GM12865 (cell line): Measurements from ENCODE around the gene ST8SIA6.
A peak's percentile ranks its signal among the peaks of the same experiment; 100 is the strongest.
"Not testable (repeated sequence)": the region's sequence is repeated elsewhere in the genome, so short reads cannot be mapped to it uniquely, and the experiment has no call there.

Experiments
- DNase-seq: peaks from one replicate; pipeline ENCODE4 v3.0.0; 2010; ENCODE audit warnings: low read depth
- H3K4me3 ChIP-seq: 2 replicates; pipeline ENCODE4 v1.5.1; 2011; ENCODE audit warnings: mild to moderate bottlenecking, low read depth, low read length, control low read depth
- TF ChIP-seq, protein P1 (sequence below): IDR thresholded peaks from 2 replicates; pipeline ENCODE4 v1.5.1; 2011; ENCODE audit warnings: low read length, control low read depth, low read depth, inconsistent platforms; ENCODE audit not compliant: insufficient read depth; ENCODE audit errors: missing control alignments

The ST8SIA6 gene

DNA sequence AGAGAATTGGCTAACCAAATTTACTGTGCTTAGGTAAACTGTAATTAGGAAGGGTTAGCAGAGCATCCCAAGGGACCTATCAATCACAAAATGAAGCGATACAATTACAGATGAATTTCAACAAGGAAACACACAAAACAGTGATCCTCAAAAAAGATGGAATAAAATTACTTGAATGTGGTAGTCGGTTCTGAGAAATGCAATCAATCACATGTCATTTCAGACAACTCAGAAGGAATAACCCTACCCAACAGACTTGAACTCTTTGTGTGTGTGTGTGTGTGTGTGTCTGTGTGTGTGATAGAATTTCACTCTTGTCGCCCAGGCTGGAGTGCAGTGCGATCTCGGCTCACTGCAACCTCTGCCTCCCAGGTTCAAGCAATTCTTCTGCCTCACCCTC, 43.5 kb downstream of the ST8SIA6 start:
- H3K4me3 ChIP-seq = no peak overlapping the region
- no peak for DNase-seq
- TF ChIP-seq, protein P1, sequence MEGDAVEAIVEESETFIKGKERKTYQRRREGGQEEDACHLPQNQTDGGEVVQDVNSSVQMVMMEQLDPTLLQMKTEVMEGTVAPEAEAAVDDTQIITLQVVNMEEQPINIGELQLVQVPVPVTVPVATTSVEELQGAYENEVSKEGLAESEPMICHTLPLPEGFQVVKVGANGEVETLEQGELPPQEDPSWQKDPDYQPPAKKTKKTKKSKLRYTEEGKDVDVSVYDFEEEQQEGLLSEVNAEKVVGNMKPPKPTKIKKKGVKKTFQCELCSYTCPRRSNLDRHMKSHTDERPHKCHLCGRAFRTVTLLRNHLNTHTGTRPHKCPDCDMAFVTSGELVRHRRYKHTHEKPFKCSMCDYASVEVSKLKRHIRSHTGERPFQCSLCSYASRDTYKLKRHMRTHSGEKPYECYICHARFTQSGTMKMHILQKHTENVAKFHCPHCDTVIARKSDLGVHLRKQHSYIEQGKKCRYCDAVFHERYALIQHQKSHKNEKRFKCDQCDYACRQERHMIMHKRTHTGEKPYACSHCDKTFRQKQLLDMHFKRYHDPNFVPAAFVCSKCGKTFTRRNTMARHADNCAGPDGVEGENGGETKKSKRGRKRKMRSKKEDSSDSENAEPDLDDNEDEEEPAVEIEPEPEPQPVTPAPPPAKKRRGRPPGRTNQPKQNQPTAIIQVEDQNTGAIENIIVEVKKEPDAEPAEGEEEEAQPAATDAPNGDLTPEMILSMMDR = no peak

DNA sequence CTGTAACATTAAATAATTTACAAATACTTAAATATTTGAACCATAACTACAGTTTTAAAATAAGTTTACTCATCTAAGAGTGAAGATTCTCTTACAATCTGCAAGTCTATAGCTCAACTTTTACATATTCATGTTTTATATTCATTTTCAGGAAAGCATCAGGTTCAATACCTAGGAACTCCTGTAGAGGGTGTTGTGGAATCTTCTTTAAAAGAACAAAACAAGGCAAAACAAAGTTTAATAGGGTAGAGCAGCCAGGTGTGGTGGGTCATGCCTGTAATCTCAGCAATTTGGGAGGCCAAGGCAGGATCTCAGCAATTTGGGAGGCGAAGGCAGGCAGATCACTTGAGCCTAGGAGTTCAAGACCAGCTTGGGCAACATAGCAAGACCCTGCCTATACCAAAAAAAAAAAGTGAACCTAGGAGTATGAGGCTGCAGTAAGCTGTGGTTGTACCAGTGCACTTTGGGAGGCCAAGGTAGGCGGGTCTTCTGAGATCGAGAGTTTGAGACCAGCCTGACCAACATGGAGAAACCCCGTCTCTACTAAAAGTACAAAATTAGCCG, 45.1 kb downstream of the ST8SIA6 start:
- DNase-seq = peak; percentile 7
- TF ChIP-seq, protein P1 = peak; percentile 27
- no peak overlapping the region for H3K4me3 ChIP-seq

DNA sequence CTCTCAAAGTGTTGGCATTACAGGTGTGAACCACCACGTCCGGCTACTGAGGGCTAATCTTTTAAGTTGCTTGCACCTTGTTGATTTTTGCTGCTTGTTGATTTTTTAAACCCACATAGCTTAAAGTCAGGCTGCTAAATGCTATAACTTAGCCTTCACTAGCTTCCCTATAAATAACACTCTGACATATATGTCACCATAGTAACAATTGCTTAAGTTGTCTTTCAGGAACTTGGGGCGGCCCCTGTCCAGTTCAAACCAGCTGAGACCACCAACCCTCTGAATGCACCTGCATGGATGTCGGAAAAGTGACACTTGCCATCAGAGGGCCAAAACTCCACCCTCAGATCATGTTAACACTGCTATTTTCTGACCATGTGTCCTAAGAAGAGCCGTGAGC, 47.3 kb downstream of the ST8SIA6 start:
- TF ChIP-seq, protein P1 = no peak
- DNase-seq = no peak
- no peak overlapping the region for H3K4me3 ChIP-seq

DNA sequence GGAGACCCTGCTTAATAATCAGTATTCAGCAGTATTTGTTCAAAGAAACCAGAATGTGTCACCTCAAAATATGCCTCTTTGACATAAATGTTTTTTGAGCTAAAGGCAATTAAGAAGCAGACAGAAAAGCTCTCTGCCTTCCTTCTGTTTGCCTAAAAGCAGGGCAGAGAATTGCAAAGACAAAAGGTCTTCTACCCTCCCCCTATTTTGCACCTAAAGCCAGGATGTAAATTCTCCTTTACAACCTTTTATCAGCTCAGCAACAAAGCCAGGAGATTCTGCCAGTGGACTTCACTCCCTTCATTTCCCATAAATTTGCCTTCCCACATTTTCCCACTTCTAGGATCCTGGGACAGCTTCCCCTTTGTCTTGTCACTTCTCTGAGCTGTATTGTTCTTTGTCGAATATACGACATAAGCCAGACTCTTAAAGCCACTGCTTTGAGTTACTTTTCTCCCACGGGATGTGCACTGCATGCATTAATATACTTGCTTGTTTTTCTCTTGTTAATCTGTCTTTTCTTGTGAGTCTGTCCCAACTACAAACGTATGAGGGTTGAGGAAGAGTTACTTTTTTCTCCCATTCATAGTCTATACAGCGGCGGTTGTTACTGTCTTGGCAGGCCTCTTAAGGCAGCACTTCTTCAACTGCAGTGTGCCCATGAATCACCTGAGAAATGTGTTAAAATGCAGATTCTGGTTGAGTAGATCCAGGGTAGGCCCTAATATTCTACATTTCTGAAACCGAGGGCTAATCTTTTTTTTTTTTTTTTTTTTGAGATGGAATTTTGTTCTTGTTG, 48.2 kb downstream of the ST8SIA6 start:
- no peak for DNase-seq
- TF ChIP-seq, protein P1 = no peak
- no peak overlapping the region for H3K4me3 ChIP-seq

DNA sequence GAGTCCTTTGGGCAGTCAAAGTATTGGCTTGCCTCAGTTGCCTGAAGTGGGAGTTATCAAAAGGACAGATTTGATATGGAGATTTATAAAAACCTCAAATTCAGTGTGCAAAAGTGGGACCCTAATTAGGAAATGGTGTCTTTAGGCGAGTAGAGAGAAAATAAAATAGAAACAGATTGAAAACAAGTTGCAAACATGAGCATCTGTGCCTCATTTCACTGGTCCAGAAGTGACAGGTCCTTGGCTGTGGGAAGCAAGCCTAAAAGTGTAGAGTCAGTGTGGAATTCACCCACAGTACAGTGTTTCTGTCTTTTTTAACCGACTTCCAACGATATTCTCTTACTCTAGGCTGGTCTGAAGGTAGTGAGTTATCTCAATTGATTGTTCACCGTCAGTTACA, 51.2 kb downstream of the ST8SIA6 start:
- H3K4me3 ChIP-seq = no peak overlapping the region
- no peak for DNase-seq
- TF ChIP-seq, protein P1 = no peak

DNA sequence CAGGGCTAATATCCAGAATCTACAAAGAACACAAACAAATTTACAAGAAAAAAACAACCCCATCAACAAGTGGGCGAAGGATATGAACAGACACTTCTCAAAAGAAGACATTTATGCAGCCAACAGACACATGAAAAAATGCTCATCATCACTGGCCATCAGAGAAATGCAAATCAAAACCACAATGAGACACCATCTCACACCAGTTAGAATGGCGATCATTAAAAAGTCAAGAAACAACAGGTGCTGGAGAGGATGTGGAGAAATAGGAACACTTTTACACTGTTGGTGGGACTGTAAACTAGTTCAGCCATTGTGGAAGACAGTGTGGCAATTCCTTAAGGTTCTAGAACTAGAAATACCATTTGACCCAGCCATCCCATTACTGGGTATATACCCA, 52.4 kb downstream of the ST8SIA6 start:
- not testable (repeated sequence) for DNase-seq, H3K4me3 ChIP-seq

DNA sequence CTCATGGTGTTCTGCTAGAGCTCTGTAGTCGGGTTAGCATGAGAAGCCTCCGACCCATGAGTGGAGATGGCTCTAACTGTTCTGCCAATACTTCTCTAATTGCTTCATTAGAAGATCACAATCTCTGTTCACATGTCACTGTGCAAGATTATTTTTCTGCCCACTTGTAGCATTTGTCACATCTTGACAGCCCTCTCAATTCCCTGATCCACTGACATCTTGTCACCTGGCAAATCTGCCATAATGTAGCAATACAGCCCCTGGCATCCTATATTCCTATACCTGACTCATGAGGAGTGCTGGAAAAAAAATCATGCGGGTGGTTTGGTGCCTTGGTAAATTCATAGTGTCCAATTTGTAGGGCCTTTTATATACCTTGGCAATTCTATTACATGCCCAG, 58.4 kb downstream of the ST8SIA6 start:
- DNase-seq = no peak
- H3K4me3 ChIP-seq = no peak overlapping the region
- TF ChIP-seq, protein P1 = no peak
